HepG2 (cell line): ENCODE measurements around the gene HTRA3. TPM values are rescaled to one million over a fixed set of nuclear protein-coding genes. Genes with fewer than 3 reads are reported as not detected.
A peak's percentile ranks its signal among the peaks of the same experiment; 100 is the strongest.

Experiments
- ATAC-seq: fragments of 200-7000 bp; cut with Tn5 transposase; 3 replicates; pipeline ENCODE4 v1.9.1; 2020; ENCODE audit warnings: mild to moderate bottlenecking, moderate library complexity
- BruUV-seq: library from RNA; stranded (reverse); fragments of 400-500 nt; replicated peaks from 2 replicates; lab custom pipeline; 2021; lab: Mats Ljungman, UMichigan
- CTCF ChIA-PET: fragments of 300-600 bp; formaldehyde crosslinking; extraction: SDS; loops from one replicate; lab custom pipeline; 2021; ENCODE audit warnings: low total read pairs, inconsistent platforms, low intra/inter-chr PET ratio; lab: Yijun Ruan, JAX
- POLR2A ChIA-PET: fragments of 350-600 bp; sonication (Branson Sonifier 250); formaldehyde crosslinking; loops from one replicate; lab custom pipeline; 2020; ENCODE audit warnings: antibody characterized with exemption, inconsistent platforms; lab: Yijun Ruan, JAX
- DNase-seq: peaks from one replicate; pipeline ENCODE4 v3.0.0-alpha.2; 2015; ENCODE audit warnings: low spot score
- FAIRE-seq: peaks from 3 replicates; lab custom pipeline; 2011; peaks lifted over from hg19 to GRCh38; lab: Jason Lieb, UNC
- H2AFZ ChIP-seq: one replicate; pipeline ENCODE4 v1.6.1; 2011; ENCODE audit warnings: low read length, inconsistent platforms
- H3K27ac ChIP-seq: fragments of 300-600 bp; 3 replicates; pipeline ENCODE4 v1.8.0; 2011; ENCODE audit warnings: mixed run types, mild to moderate bottlenecking, mixed read lengths, low read length, inconsistent platforms; ENCODE audit not compliant: insufficient read depth; ENCODE audit errors: extremely low read length
- H3K27me3 ChIP-seq, 2 experiments: fragments of 200-600 bp in 1 of 2; 2 replicates in 1 of 2; 3 replicates in 1 of 2; pipeline versions ENCODE4 v1.6.0 to v1.8.0; 2011; ENCODE audit warnings: low read length in 2 of 2, mild to moderate bottlenecking in 2 of 2, moderate library complexity in 2 of 2, inconsistent platforms in 1 of 2; ENCODE audit not compliant: insufficient read depth in 2 of 2, control insufficient read depth in 1 of 2
- H3K36me3 ChIP-seq, 2 experiments: fragments of 200-600 bp in 1 of 2; replicated peaks in 1 of 2; 2 replicates in 1 of 2; 3 replicates in 1 of 2; pipeline versions ENCODE4 v1.5.1 to v1.8.0; 2011; ENCODE audit warnings: low read length in 2 of 2, inconsistent platforms in 1 of 2; ENCODE audit not compliant: insufficient read depth in 2 of 2, control insufficient read depth in 1 of 2
- H3K4me1 ChIP-seq: 2 replicates; pipeline ENCODE4 v1.5.1; 2012; ENCODE audit warnings: low read length, inconsistent platforms; ENCODE audit not compliant: insufficient read depth
- H3K4me2 ChIP-seq: 2 replicates; pipeline ENCODE4 v1.6.0; 2011; ENCODE audit warnings: low read depth, low read length, inconsistent platforms
- H3K4me3 ChIP-seq, 3 experiments: fragments of 200-600 bp in 1 of 3; sonication (generic), shearing (Covaris generic) in 1 of 3; replicated peaks in 1 of 3; 2 replicates each; pipeline ENCODE4 v1.5.1; 2011 to 2016; ENCODE audit warnings: low read length in 3 of 3, inconsistent platforms in 2 of 3, low read depth in 2 of 3, mild to moderate bottlenecking in 2 of 3, control low read depth in 1 of 3, mixed read lengths in 1 of 3; ENCODE audit not compliant: insufficient read depth in 1 of 3
- H3K79me2 ChIP-seq: one replicate; pipeline ENCODE4 v1.6.1; 2011; ENCODE audit warnings: low read length, inconsistent platforms; ENCODE audit not compliant: insufficient read depth
- H3K9ac ChIP-seq: 2 replicates; pipeline ENCODE4 v1.6.0; 2011; ENCODE audit warnings: mild to moderate bottlenecking, low read depth, low read length, inconsistent platforms; ENCODE audit not compliant: insufficient read depth
- H3K9me3 ChIP-seq: 2 replicates; pipeline ENCODE4 v1.5.1; 2012; ENCODE audit warnings: mild to moderate bottlenecking, low read length
- H4K20me1 ChIP-seq: 2 replicates; pipeline ENCODE4 v1.6.0; 2011; ENCODE audit warnings: inconsistent platforms, mild to moderate bottlenecking, low read length, moderate library complexity; ENCODE audit not compliant: insufficient read depth
- AHDC1 ChIP-seq: sonication (generic); formaldehyde crosslinking; IDR thresholded peaks from 2 replicates; pipeline ENCODE4 v1.5.1; 2020; ENCODE audit warnings: mild to moderate bottlenecking, missing genetic modification reagents, borderline replicate concordance
- ZSCAN29 ChIP-seq: sonication (generic); formaldehyde crosslinking; conservative IDR thresholded peaks from 2 replicates; pipeline ENCODE4 v1.4.0; 2020; ENCODE audit warnings: mild to moderate bottlenecking, missing genetic modification reagents
- WGBS: methylation state at CpG from one replicate; pipeline ENCODE4 v1.1.6; 2017; ENCODE audit warnings: low lambda C conversion rate; 5-methylcytosine and 5-hydroxymethylcytosine counted together
- in situ Hi-C: cut with HindIII; loops from 2 replicates; pipeline ENCODE4 v1.10.0; 2017; ENCODE audit warnings: low pct_unique_long_range_greater_than_20kb; ENCODE audit not compliant: extremely low pct_ligation_motif_present
- intact Hi-C: fragments of 100-400 bp; cut with micrococcal nuclease; formaldehyde crosslinking; loops from one replicate; pipeline ENCODE4 v1.10.0; 2022; ENCODE audit not compliant: unreplicated experiment
- polyA plus RNA-seq, 8 experiments: library from polyadenylated mRNA; depleted of rRNA in 3 of 8; stranded (reverse) in 7 of 8; unstranded in 1 of 8; fragments of >200 nt; fragmentation: Illumina TruSeq in 4 of 8; extraction: Trizol in 4 of 8; gene quantifications; 2 replicates each; pipeline versions ENCODE4 v1.2.1 to v1.2.3, GENCODE V29; 2011 to 2016; ENCODE audit warnings: low read depth in 4 of 8, missing spikeins in 1 of 8, mixed read lengths in 1 of 8; ENCODE audit not compliant: insufficient read depth in 1 of 8
- total RNA-seq, 5 experiments: library from RNA; depleted of rRNA; stranded (reverse); fragments of >200 nt; fragmentation: Illumina TruSeq; extraction: Trizol; gene quantifications; 2 replicates each; pipeline ENCODE4 v1.2.3, GENCODE V29; 2016; ENCODE audit warnings: low read depth in 1 of 5

The HTRA3 gene
- total and polyA plus RNA-seq, 2 of the 13 experiments (the other 11 are each of a cell fraction or from before 2014, with no cell fraction given), result 0.17 TPM; not detected in 1

GRCh38 chr4:8297141-8297601, 27.6 kb downstream of the HTRA3 start:
- Histone ChIP-seq H2AFZ (no peak overlapping the region), H3K27ac (no peak overlapping the region), H3K4me2 (no peak overlapping the region), H3K79me2 (no peaks in the 10 kb centered on the region), H3K27me3 (peaks cover 2 to 14% of the 10 kb centered on the region in 2 experiments; a peak in 1 of 5 replicates), H4K20me1 (no peaks in the 10 kb centered on the region), H3K4me1 (no peaks in the 10 kb centered on the region), H3K4me3 (no peak overlapping the region), H3K9ac (no peak overlapping the region), H3K9me3 (no peaks in the 10 kb centered on the region), H3K36me3 (no peaks in the 10 kb centered on the region)
- ChIA-PET POLR2A (no interaction called here), CTCF (no interaction called here)
- in situ Hi-C loops (no loop called here), intact Hi-C loops (no loop called here)
- no peak for DNase-seq
- 6% methylated on average over 3 of the region's 9 CpGs for WGBS
- TF ChIP-seq AHDC1 (CRISPR knock-in tag) (no peak), ZSCAN29 (no peak)
- no peak for FAIRE-seq
- no TSS peak for BruUV-seq
- ATAC-seq, result peak; percentile 20; the same call in 2 of the 3 replicates
